GM21825 (cell line): ENCODE results near the gene WDR62.

ENCODE experiments used
- ATAC-seq: cut with Tn5 transposase; IDR thresholded peaks from one replicate; pipeline ENCODE4 v1.9.1; 2021; ENCODE audit warnings: mild to moderate bottlenecking, moderate library complexity; ENCODE audit not compliant: unreplicated experiment

The WDR62 gene

DNA sequence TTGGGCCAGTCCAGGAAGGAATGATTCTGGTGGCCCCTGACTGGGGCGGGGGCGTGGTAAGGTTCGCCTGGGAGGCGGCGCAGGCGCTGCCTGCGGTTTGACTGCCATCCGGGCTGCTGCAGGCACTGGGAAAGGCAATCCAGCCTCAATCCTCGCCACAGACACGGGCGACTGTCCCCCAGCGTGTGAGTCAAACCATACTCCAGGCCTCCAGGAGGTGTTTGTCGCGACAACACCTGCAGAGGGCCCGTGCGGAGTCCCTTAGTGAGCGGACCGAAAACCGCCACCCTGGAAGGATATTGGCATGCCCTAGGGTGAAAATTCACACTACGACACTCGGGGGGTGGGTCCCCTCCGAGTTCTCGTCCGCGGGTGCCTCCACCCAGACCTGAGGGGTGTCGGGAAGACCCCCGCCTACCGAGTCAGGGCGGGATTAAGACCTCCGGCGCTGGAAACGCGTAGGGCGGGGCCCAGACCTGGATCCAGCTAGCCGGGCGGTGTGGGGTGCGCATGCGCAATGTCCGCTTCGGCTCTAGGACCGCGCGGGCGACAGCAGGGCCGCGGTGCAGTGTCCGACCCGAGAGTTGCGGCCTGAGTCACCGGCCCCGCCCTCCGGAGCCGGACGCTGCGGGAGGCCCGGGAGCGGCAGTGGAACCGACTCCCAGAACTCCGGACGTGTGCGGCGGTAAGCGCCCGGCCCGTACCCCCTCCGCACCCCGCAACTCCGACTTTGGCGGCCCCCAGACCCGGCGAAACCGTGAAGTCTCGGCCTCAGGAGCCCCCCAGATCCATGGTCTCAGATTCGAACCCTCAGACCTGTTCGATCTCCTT, 85.0 kb downstream of the WDR62 start, which contains the start of gene CAPNS1:
TSS of gene CAPNS1 (plus strand) at position 594 of the 831 bp plus-strand sequence. CDS start 946 bp downstream, outside the sequence.
- ATAC-seq: peak; percentile 81

DNA sequence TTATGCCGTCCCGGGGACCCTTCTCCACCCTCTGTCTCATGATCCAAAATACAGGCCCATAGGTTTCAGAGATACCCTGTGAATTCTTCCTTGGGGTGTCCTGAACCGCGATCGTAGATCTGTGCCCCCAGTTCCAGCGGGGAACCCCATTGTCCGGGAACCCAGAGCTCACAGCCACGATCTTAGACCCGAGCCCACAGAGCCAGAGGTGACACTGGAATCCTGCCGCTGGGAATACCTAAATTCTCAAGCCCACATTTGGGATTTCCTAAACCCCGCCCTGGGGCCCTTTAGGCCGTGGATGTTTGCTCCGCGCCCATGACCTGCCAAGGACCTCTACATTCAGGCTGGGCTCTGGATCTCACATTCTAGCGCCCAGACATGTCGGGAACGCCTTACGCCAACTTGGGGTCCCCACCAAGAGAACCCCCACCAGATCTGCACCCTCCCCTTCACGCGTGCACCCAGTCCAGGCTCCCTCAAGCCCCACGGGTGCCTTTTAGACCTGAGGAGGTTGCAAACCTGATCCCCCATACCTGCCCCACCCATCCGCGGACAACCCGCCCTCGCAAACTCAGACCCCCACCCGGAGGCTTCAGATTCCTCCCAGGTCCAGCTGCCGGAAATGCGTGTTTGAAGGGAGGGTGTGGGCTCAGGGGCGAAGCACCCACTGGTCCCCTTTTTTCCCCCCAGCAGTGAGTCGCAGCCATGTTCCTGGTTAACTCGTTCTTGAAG, 85.8 kb downstream of the WDR62 start:
- ATAC-seq: no peak

DNA sequence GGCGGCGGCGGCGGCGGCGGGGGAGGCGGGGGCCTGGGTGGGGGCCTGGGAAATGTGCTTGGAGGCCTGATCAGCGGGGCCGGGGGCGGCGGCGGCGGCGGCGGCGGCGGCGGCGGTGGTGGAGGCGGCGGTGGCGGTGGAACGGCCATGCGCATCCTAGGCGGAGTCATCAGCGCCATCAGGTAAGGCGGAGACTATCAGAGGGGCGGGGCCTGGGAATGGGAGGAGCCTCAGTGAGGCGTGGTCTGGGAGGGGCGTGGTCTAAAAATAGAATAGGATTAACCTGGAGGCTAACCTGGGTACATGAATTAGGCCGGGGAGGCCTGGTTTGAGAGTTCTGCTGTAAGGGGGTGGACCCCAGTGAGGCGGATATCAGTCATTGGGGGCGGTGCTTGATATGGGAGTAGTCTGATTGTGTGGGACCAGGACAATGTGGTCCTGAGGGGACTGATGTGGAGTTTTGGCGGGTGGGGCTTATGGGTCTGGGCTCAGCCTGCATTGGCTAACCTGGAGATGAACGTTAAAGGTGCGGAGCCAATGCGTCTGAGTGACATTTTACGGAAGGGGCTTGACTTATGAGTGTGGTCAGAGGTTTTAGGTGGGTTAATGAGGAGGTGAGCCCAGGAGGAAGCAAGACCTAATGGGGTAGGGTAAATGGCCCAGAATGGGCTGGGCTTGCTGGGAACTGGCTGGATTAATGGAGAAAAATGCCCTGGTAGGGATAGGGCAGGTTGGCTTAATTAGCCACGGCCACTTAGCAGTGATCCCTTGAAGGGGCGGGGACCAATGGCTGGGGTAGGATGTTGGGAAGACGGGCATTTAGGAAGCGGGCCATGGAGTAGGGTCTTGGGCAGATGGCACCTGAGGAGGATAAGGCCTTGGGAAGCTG, 86.6 kb downstream of the WDR62 start:
- peak; percentile 41 for ATAC-seq

DNA sequence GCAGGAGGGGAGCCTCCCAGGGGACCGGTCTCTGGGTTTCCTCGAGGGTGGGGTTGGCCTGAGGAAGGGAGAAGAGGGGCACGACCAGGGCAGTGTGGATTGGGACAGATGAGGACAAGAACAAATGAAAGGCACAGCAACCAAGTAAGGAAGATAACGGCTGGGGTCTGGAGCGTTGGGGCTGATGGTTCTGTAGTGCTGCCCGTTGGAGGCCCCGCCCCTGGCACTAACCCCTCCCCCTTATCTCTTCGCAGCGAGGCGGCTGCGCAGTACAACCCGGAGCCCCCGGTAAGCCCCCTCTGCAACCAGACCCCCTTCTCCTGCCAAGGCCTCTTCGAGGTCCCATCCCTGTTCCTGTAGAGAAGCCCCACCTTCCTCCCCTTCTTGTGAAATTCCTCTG, 87.3 kb downstream of the WDR62 start:
- no peak for ATAC-seq

DNA sequence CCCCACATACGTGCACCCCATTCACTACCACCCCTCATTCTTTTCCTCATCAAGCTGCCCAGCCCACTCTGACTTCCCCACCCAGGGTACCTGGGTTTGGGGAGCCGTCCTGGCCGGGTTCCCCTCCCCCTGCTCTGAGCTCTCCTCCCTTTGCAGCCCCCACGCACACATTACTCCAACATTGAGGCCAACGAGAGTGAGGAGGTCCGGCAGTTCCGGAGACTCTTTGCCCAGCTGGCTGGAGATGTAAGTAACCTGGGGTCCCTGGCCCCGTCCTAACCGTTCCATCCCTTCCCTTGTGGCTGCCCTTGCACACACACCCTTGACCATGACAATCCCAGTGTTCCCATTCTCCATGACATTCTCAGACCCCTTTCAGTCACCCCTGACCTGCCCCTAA, 87.8 kb downstream of the WDR62 start:
- no peak for ATAC-seq

DNA sequence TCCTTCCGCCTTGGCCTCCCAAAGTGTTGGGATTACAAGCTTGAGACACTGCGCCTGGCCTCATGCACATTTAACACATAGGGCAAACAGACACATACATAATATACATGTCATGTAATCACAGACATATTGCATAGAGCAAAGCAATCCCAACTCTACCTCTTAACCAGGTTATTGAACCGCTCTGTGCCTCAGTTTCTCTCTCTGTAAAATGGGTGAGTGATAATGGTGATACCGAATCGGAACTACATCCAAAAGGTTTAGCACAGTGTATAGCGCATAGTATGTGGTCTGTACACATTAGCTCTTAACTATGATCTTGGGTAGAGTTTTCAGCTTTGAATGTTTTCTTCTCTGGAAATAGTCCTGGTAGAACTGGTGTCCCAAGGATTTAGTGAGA, 89.9 kb downstream of the WDR62 start:
- ATAC-seq: no peak

DNA sequence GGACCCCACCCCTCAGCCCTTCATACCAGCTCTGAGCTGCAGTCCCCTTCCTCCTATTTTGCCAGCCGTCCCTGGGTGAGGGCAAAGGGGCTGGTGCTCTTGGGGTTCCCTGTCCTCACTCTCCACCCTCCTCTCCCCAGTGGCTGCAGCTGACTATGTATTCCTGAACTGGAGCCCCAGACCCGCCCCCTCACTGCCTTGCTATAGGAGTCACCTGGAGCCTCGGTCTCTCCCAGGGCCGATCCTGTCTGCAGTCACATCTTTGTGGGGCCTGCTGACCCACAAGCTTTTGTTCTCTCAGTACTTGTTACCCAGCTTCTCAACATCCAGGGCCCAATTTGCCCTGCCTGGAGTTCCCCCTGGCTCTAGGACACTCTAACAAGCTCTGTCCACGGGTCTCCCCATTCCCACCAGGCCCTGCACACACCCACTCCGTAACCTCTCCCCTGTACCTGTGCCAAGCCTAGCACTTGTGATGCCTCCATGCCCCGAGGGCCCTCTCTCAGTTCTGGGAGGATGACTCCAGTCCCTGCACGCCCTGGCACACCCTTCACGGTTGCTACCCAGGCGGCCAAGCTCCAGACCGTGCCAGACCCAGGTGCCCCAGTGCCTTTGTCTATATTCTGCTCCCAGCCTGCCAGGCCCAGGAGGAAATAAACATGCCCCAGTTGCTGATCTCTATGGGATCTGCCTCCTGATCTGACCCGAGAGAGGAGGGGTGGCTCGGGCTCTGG, 95.1 kb downstream of the WDR62 start:
- no peak for ATAC-seq

DNA sequence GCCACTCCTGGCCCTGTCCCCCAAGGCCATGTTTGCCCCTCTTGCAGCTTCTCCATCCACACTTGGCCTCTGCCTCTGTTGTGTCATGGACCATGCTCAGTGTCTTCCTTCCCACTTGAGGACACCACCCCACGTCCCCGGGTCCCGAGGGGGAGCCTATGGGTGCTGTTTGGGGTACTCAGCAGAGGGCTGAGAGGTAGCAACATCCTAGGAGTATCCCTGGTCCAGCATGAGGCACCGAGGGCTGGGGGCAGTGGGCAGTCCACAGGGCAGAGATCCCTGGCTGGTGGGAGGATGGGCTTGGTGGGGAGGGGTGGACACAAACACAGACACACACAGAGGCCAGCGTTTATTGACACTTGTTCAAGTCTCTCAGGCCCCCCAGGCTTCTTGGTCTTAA, 95.9 kb downstream of the WDR62 start:
- no peak for ATAC-seq

DNA sequence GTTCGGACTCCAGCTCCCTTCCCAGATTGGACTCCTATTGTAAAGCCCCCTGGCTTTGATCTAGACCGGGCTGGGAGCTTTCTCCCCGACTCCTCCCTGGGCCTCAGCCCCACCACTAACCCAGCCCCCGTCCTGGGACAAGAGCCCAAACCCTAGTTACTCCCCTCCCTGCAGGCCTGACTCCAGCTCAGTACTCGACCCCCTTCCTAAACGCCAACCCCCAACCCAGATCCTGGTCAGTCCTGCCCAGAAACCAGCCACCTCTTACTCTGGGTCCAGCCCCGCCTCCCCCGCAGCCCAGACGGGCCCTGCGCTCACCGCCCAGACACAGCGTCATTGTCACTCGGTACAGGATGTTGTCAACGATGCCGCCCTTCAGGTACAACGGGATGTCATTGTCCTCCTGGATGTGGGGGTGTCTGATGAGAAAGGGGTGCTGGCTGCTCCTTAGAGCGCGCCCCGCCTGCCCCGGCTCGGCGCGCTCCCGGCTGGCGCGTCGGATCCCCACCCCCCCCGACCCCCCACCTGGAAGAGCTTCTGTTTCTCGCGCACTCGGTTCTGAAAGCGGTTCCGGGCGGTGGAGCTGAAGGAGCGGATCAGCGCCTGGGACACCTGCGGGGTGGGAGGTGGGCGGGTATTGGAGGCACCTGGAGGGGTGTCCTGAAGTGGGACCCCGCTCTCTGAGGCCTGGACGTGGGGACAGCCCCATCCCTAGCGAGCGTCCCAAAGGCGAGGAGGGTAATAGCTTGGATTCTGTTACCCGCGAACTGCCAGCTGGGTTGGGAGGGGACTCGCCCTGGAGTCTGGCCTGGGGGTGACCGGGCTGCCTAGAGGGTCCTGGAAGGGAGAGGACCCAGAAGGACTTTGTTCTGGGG, 96.7 kb downstream of the WDR62 start:
- no peak for ATAC-seq

DNA sequence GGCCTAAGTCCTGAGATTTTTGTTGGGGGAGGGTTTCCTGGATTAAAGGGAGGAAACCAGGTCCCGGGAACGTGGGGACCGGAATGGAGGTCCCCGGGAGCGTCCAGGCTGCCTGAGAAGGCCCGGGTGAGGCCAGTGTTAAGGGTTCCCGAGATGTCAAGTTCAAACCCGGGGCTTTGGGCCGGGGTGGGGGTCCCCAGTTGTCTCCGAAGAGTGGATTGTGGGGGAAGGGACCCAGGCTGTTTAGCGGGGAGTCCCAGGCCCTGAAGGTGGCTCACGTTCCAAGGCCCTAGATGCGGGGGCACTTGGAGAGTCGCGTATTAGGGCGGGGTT, 97.3 kb downstream of the WDR62 start:
- no peak for ATAC-seq

DNA sequence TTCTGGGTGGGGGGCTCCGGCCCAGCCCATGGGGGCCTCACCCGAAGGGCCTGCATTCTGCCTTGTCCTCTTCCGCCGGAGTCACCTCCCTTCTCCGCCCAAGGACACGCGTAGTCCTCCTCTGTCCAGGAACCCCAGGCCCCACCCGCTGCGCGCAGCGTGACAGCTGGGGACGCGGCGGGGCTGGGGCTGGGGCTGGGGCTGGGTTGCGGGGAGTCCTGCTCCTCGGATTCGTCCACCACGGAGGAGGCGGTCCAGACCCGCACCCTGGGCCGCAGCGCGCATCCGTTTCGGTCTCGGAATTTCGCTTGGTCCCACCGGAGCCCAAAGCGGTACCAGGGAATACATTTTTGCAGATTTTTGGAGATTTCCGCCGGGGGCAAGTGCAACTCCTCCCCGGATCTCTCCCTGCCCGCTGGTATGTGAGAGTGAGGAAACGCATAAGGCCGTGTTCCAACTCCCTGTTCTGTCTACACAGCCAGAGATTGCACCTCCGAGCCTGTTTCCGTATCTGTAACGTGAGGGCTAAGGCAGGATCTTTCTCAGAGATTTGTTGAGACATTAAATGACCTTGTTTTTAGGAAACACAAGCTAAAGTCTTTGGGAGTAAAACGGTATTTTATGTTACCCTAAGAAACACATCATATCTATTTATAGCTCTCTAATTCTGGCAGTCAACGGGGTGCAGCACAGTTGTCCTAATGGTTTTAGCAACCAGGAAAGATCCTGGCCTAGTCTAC, 97.8 kb downstream of the WDR62 start, which contains the start of gene COX7A1:
TSS of gene COX7A1 (minus strand) at position 96 of the 740 bp plus-strand sequence. CDS start at position 56, 40 bp downstream.
- ATAC-seq: no peak

DNA sequence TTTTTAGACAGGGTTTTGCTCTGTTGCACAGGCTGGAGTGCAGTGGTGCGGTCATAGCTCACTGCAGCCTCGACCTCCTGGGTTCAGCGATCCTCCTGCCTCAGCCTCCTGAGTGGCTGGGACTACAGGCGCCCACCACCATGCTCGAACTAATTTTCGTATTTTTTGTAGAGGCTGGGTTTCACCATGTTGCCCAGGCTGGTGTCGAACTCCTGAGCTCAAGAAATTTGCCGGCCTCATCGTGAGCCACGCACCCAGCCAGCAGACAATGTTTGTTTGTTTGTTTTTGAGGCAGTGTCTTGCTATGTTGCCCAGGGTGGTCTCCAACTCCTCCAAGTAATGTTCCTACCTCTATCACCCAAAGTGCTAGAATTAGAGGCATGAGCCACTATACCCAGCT, 98.4 kb downstream of the WDR62 start:
- no peak for ATAC-seq
